Erythroblast (primary cell): Measurements from ENCODE around the gene NEU3.

Source experiments
- GATA1 ChIP-seq: IDR thresholded peaks from 2 replicates; pipeline ENCODE4 v1.6.1; 2011; ENCODE audit warnings: low read depth, mild to moderate bottlenecking, control low read depth, low read length, moderate library complexity
- POLR2A ChIP-seq: IDR thresholded peaks from 2 replicates; pipeline ENCODE4 v1.6.1; 2011; ENCODE audit warnings: mild to moderate bottlenecking, low read length

GRCh38 chr11:74952752-74953151 is 36.0 kb upstream of the NEU3 start:
- TF ChIP-seq POLR2A (no peak), GATA1 (no peak)
